GOT3 (cell line): Measurements from ENCODE around the gene ACTR1B.
A peak's percentile ranks its signal among the peaks of the same experiment; 100 is the strongest.
"Not testable (repeated sequence)": the region's sequence is repeated elsewhere in the genome, so short reads cannot be mapped to it uniquely, and the experiment has no call there.

Source experiments
- DNase-seq: peaks from one replicate; lab custom pipeline; 2025; ENCODE audit warnings: mixed read lengths; lab: John Stamatoyannopoulos, UW

The ACTR1B gene

DNA sequence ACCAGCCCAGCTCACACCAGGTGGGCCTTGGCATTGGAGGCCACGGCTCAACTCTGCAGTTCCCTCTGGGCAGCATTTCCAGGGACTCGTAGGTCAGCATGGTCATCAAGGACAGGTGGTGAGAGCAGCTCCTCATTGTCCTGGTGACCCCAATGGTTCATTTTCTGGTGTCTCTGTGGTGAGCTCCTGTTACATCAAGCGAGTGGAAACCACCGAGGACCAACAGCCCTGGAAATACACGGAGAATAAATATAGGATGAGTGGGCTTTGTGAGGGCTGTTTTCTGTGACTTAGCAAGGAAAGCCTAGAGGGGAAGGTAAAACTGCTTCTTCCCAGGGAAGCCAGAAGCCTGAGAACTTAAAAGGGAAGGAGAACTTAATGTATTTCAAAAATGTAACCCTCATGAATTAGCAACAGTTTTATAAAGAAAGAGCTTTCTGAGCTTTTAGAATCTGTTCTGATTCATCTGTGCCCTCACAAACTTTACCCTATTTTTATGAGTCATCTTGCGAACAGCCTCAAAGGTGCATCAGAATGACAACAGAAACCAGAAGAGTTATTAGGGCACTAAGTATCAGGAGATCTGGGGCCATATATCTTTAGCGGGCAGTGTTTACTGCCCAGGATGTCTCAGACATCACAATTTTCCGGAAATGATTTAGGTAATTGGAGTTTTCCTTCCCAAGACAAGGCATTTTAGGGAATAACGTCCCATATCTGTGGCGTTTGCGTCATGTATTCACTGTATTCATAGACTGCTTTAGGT lies 24.4 kb upstream of the ACTR1B start:
- DNase-seq: no peak

DNA sequence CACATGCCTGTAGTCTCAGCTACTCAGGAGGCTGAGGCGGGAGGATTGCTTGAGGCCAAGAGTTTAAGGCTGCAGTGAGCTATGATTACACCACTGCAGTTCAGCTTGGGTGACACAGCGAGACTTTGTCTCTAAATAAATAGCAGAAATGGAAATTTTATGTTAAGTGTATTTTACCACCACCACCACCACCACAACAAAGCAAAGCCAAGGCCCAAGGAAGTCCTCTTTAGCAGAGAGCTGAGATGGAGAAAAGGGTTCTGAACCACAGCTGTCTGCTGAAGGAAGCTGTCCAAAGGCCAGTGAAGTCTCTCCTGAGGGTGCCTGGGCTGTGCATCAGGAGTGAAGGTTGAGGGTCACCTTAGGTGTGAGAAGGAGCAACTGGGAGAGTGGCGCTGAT lies 23.4 kb upstream of the ACTR1B start:
- not testable (repeated sequence) for DNase-seq

DNA sequence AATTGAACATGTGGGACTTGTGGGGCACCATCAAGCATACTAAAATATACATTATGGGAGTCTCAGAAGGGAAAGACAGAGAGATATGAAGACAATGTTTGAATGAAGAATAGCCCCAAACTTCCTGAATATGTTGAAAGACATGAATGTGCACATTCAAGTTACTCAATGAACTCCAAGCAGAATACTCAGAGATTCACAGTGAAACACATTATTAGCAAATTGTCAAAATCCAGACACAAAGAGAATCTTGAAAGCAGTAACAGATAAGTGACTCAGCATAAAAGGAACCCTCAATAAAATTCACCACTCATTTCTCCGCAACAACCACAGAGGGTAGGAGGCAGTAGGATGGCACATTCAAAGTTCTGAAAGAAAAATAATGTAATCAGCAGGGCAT lies 14.5 kb upstream of the ACTR1B start:
- no peak for DNase-seq

DNA sequence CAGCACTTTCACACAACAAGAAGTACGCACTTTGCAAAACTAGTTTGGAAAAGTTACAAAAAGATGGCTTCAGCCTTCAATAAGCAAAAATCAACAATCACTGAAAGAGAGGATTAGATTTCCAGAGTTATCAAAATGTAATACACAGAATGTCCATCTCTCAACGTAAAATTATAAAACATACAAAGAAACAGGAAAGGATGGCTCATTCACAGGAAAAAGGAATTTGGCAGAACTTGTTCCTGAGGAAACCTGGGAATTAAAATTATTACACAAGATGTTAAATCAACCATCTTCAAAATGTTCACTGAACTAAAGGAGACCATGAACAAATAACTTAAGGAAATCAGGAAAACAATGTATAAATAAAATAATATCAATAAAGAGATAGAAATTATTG lies 13.6 kb upstream of the ACTR1B start:
- no peak for DNase-seq

DNA sequence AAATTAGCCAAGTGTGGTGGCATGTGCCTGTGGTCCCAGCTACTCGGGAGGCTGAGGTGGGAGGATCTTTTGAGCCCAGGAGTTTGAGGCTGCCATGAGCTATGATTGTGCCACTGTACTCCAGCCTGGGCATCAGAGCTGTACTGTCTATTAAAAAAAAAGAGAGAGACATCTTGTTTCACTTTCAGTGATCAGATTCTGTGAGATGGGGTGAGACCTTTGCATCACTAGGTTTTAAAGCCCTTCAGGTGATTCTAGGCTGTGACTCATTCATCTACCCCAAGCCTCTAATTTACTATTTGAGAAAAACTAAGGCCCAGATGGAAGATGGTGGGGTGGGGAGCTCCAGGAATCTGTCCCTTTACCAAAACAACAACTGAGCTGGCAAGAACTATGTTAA lies 12.8 kb upstream of the ACTR1B start:
- DNase-seq: no peak

DNA sequence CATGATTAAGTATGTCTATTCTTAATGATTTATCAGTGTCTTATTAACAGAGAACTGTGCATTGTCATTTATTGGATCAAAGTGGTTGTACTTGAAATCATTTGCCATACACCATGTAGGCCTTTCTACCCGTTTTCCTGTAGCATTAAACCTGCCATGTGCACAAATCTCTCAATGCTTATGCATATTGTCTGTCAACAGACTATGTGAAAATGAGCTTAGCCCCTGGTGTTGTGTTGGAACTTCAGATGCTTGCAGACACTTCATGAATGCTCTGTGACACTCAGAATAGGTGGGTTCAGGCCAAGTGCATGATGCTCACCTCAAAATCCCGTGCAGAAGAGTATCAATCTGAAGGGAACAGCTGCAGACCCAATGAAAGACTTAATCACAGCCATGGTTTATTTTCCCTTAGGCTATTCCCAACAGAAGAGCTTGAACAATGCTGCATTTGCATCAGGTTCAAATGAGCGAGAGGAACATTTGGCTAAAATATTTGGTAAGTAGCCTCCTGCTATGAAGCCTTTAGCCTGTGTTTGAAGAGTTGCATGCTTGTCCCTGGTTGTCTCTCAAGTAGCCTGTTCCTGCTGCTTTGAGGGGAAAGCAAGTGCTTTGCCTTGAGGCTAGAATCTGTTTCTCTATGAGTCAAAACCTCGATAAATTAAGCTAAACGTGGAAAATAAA lies 11.7 kb upstream of the ACTR1B start:
- no peak for DNase-seq

DNA sequence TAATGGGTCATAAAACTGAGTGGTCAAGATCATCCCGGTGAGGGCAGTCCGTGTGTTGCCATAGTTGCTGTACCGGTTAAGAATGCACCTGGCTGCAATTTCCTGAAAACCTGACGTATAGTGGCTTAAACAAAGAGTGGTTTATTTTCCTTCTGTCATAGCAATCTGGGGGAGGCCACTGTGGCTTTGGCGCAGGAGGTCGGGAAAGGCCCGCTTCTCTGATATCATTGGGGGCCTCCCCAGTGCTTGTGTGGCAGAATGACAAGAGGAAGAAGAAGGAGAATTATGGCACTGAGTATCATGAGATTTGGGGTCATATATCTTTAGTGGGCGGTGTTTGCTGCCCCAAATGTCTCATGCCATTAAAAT lies 10.1 kb upstream of the ACTR1B start:
- no peak for DNase-seq

DNA sequence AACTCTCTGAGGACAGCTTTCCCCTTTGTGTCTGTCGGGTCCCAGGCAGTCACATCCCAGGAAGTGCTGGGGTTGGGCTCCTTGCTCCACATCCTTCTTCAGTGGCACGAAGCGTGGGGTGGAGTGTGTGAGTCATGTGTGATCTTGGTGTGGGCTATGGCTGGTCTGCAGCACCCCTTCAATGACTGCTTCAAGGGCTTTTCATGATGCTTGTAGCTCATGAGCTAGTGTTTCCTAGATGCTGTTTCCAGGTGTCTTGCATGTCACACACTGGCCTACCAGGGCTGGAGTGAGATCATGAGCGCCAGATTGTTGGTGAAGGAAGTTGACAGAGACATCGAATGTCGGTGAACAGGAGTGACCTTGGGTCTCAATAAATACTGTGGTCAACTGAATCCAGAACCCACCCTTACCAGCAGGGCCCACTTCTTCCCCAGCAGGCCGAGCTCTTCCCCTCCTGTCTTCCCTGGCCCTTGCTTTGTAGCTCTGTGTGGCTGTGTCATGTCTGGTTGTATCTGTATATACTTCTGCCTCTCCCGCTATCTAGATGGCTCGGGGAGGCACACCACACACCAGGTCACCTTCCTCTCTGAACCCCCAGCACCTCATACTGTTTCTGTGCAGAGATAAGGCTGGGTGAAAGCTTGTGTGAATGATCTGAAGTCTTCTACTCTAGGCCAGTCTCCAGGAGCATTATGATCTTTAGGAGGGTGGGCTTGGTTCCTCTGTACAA lies 9.5 kb upstream of the ACTR1B start:
- no peak for DNase-seq

DNA sequence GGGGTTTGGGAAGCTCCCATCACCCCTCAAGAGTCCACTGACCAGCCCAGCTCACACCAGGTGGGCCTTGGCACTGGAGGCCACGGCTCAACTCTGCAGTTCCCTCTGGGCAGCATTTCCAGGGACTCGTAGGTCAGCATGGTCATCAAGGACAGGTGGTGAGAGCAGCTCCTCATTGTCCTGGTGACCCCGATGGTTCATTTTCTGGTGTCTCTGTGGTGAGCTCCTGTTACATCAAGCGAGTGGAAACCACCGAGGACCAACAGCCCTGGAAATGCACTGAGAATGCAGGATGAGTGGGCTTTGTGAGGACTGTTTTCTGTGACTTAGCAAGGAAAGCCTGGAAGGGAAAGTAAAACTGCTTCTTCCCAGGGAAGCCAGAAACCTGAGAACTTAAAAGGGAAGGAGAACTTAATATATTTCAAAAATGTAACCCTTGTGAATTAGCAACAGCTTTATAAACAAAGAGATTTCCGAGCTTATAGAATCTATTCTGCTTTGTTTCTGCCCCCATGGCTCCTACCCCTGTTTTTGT lies 8.8 kb upstream of the ACTR1B start:
- DNase-seq: not testable (repeated sequence)

DNA sequence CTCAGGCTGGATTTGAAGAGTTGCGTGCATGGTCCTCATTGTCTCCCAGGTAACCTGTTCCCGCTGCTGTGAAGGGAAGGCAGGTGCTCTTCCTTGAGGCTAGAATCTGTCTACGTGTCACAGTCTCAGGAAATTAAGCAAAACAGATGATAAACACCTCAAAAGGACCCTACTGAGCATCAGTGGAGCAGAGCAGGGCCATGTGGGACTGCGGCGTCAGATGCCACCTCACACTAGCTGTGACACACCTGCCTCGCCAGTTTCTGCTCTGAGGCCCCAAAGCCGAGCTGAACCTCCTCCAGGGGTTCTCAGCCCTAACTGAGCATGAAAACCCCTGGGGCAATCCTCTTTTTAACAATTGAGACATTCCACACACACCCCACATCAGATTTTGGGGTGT lies 7.7 kb upstream of the ACTR1B start:
- no peak for DNase-seq

DNA sequence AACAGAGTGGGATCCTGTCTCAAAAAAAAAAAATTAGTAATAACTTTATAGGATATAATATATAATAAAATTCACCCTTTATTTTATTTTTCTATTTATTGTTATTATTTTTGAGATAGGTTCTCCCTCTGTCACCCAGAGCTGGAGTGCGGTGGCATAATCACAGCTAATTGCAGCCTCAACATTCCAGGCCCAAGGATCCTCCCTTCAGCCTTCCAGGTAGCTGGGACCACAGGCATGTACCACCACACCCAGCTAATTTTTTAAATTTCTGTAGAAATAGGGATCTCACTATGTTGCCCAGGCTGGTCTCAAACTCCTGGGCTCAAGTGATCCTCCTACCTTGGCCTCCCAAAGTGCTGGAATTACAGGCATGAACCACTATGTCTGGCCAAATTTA lies 6.6 kb upstream of the ACTR1B start:
- no peak for DNase-seq

DNA sequence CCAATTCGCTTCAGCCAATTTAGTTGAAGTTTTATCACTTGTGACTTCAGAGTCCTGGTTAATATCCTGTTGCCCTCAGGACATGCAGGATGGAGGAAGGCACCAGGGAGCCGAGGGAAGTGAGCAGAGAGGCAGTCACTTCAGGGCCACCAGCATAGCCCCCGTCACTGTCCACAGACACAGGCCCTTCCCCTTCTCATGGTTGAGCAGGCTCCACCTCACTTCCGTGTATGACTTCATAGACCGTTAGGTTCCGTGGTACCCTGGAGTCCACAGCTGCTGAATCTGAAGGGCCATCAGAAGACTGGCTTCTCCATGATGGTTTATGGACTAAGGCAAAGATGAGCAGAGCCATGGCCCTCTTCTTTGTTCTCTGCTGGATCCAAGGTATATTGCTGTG lies 5.6 kb upstream of the ACTR1B start, which contains the start of gene C2orf92:
Gene C2orf92 (plus strand): TSS at position 266 of the 400 bp plus-strand sequence. CDS start 76 bp downstream, at position 342.
- no peak for DNase-seq

DNA sequence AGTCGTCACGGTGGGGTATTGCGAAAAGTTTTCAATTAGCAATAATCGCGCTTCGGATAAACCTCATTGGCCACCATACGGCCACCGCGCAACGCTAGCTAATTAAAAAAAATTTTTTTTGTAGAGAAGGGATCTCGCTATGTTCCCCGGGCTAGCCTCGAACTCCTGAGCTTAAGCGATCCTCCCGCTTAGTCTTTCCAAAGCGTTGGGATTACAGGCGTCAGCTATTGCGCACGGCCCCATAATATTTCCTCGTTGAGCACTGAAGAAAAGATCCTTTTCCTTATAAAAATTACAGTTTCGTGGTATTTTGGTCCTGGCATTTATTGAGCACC lies 759 bp upstream of the ACTR1B start:
- DNase-seq: no peak

DNA sequence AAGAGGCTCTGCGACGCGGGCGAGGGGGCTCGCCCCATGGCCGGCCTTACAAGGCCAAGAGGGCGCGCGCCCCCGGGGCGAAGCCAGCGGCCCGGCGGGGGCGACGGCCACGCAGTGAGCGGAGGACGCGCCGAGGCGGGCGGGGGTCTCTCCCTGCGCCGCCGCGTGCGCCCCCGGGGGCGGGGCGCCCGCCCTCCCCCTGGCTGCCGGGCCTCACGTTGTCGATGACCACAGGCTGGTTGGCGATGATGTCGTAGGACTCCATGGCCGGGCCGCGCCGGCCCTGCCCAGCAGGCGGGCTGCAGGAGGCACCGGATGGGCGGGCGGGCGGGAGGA lies 250 bp downstream of the ACTR1B start:
- no peak for DNase-seq

DNA sequence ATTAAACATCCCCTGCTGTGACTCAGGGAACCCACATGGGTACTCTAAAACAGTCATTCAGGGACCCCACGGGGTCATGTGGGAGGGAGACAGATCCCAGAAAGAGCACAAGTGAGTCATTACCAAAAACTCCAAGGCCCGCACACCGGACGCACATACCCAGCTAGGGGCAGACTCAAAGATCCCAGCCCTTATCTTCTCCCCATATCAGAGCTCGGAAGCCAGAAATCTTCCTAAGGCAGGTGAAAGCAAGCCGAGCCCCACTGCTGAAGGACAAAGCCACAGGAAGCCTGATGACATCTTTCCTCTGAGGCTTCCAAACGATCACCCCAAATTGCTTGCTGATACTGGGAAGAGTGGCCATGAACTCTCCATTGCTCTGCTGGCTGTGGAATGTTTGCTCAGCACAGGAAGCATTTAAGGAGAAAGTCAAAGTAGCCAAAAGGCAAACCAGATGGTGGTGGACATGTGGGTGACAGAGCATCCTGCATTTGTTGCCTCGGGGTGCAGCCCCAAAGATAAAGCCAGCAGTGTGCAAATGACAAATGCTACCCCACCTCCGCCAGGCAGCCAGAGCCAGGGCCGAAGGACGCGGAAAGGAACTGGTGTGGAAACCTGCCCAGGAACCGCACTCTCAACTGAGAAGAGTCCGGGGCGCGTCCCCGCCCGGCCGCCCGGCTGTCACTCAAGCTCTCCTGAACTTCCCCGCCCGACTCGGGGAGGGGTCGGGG lies 784 bp downstream of the ACTR1B start:
- peak; percentile 37 for DNase-seq

DNA sequence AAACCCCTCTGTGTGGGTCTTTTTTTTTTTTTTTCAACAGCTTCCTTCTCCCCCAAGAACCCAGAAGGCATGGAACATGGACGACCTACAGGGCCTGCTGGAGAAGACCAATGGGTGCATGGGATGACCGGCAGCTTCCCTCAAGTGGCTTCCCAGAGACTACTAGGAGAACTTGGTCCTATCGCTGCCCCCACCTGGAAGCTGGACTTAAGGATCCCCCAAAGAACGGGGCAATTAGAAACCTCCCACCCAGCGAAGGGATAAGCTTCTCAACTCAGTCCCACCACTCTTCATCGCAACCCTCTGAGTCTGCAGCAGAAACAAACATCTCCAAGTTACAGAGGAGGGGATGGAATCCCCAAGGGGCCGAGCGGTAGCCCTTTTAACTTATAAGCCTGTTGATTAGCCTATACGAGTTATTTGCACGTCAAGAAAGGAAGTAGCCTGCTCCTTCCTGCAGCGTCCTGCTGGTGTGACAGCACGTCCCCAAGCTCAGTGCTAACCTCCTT lies 1.4 kb downstream of the ACTR1B start:
- DNase-seq: no peak

DNA sequence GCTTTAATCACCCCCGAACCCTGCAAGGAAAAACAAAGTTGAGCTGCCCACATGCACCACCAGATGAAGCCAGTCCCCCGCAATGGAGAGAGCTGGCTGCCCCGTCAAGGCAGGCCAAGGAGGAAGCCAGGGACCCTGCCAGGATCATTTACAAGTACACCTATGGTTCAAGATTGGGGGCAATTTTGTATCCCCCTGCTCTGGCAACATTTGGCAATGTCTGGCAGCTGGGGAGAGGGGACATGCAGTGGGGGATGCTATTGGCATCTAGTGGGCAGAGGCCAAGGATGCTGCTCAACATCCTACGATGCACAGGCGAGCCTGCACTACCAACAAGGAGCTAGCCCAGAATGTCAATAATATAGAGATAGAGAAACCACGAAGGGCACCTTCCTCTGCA lies 1.9 kb downstream of the ACTR1B start:
- no peak for DNase-seq

DNA sequence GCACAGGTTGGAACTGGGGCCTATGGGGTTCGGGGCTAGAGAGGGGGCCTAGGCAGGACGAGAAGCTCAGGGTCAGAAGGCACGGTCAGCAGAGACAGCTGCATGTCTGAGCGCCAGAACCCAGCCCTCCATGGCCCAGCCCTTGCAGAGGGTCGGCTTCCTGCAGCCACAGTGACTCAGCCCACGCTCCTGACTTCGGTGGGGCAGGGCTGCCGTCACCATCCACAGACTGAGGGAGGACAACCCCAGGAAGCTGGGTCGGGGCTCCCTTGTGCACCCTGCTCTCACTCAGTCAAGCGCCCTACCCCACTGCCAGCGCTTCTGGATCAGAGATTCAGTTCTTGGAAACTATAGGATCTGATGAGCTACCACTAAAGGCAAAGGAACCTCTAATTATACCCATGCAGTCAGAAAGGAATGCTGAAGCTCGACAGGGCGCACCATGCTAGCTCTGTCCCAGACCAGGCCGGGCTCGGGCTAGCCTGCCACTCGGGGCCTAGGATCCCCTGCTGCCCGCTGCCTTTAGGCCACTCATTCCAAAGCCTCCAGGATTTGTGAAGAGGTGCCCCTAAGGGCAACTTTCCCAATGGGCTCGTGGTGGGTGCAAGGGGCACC lies 3.0 kb downstream of the ACTR1B start:
- DNase-seq: no peak

DNA sequence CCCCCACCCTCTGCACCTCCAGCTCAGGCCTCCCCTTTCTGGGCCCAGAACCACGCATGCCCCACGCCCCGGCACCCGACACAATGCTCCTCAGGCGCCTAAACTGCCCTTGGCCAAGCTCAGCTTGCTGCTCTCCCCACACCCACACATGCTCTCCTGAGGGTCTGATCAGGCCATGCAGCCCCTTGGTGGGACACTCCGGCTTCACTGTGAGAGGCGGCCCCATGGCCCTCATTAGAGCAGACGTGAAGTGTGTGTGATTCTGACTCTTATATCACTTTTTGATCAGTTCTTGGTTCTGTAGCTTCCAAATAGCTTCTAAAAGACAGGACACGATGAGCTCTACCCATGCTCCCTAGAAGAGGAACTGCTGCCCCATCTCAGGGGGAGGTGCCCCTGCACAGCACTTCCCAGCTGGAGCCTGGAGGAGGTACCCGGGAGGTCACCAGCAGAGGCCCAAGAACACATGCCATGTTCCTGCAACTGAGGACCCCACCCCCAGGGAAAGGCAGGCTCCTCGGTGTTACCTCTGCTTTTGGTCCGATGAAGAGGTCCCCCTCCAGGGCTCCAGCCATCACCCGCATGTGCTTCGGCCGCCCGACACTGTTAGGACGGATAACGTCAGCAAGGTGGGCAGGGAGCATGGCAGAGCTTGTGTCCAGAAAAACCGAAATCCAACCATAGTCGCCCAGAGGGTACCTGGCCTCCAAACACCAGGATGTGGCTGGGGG lies 3.6 kb downstream of the ACTR1B start:
- no peak for DNase-seq

DNA sequence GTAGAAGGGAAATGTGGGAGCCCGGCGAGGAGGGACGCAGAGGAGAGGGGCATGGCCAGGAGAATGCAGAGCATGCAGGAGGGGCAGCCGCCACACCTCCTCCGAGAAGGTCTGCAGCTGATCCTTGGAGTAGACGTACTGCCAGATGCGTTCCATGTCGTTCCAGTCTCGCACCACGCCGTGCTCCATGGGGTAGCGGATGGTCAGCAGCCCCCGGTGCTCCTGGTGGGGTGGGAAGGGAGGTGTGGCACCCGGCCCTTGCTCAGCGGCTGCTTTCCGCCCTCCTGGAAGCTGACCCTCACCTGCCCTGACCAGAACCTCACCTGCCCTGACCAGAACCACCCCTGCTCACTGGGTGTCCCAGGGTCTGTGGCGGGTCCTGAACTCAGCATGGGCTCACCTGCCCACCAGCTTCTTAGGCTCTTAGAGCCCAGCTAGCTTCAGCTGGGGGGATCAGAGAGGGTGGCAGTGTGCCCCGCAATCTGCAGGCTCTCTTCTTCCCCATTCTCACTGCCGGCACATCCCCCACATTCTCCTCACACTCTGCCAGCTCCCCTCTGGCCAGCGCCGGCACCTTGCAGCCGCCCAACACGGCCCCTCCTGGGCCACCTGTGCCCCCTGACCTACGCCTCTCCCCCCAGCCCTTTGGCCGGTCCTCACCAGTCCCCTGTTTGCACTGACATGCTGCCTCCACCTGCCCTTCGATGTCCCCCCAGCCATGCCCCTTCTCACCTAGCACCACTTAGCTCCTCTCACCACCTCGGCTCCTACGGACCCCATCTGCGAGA lies 4.4 kb downstream of the ACTR1B start:
- DNase-seq: no peak
